ENCODE measurements around the gene CCL4L2.
A peak's percentile ranks its signal among the peaks of the same experiment; 100 is the strongest.
"Not testable (repeated sequence)": the region's sequence is repeated elsewhere in the genome, so short reads cannot be mapped to it uniquely, and the experiment has no call there.

The CCL4L2 gene

GRCh38 chr17:36210439-36211211 is at the start of gene CCL4L2:
CCL4L2 (plus strand) TSS chr17:36211063.
- H3K4me3 ChIP-seq, result peak within 1 kb of the TSS; percentile 16 to 58 (median 44); a peak in 18 of 20 replicates
- H3K4me2 ChIP-seq, result peak within 1 kb of the TSS; percentile 81 to 95 (median 93)
- not testable (repeated sequence) for H4K20me1 ChIP-seq; H3K9me3 ChIP-seq (replicated peaks in 1 of 11); H3K27me3 ChIP-seq; H3K36me3 ChIP-seq
- peak within 1 kb of the TSS; percentile 61 to 92 (median 82); a peak in 21 of 22 replicates for H3K27ac ChIP-seq
- H3K4me1 ChIP-seq, result peaks cover 60 to 86% (median 84%) of the 10 kb centered on the region in 10 experiments
- peak within 1 kb of the TSS; percentile 55 to 82 (median 73); a peak in 21 of 22 replicates for H3K9ac ChIP-seq
- peak in 8 of 11 experiments; percentile 61 to 92 (median 71); a peak in 14 of 22 replicates for TF ChIP-seq Cebpa-rat (IDR thresholded peaks at IDR 0.05)

DNA sequence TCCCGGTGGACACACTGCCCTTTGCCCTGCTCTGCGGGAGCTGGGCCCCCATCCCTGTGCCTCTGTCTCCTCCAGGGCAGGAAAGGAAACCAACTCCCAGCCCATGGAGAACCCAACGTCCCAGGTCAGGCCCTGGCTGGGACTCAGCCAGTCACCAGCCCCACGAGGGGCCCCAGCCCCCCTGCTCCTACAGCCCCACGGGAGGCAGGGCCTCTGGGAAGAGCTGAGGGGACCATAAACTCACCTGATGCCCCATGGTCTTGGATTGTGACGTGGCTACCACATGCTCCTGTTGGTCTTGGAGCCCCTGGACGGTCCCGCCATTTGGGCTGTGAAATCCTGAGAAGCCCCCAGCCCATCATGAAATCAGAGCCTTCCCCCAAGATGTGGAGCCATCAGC is 42.0 kb upstream of the CCL4L2 start:
- H3K27me3 ChIP-seq; H3K9me3 ChIP-seq (replicated peaks in 1 of 11); H3K27ac ChIP-seq; H3K9ac ChIP-seq; H3K4me2 ChIP-seq; H4K20me1 ChIP-seq; H3K36me3 ChIP-seq; H3K4me1 ChIP-seq; H3K4me3 ChIP-seq: not testable (repeated sequence)

GRCh38 chr17:36176536-36176935 is 34.3 kb upstream of the CCL4L2 start, which contains the start of gene TBC1D3B:
TBC1D3B (minus strand) TSS chr17:36176636; CDS start chr17:36175050, 1,586 bp downstream.
- not testable (repeated sequence) for H3K27ac ChIP-seq; H3K9me3 ChIP-seq (replicated peaks in 1 of 11); H3K4me3 ChIP-seq

DNA sequence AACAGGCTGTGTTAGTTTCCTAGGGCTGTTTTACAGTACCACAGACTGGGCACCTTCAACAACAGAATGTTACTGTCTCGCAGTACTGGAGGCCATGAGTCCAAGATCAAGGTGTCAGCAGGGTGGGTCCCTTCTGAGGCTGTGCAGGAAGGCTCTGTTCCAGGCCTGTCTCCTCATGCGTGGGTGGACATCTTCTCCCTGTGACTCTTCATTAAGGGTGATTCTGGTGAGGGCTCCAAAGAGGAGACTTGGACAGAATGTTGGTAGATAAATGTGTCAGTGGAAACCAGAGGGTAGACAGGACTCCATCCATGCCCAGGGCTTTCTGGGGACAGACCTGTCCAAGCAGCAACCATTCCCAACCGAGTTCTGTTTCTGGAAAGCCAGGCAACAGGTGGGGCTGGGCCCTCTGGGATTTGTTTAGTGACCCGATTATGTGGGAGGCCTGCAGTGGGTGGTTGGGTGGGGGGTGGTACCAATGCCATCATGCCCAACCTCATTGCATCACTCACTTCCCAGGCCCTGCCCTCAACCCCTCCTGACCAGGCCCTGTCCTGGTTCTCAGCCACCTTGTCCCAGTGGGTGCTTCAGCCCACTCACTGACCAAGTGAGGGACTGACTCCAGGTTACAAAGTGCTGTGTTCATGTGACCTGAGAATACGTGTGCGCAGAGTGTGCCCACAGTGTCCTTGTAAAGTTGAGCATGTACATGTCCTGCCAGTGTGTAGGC is 29.3 kb upstream of the CCL4L2 start:
- H3K9ac ChIP-seq; H3K9me3 ChIP-seq (replicated peaks in 1 of 11); H3K4me3 ChIP-seq; H3K27ac ChIP-seq; H4K20me1 ChIP-seq: not testable (repeated sequence)
- peak overlapping the region in 10 of 11 experiments; percentile 78 to 98 (median 92); a peak in 18 of 22 replicates for H3K4me2 ChIP-seq
- peaks cover 0 to 31% (median 19%) of the 10 kb centered on the region in 11 experiments; a peak in 14 of 22 replicates for H3K27me3 ChIP-seq
- H3K36me3 ChIP-seq, result peaks cover 0 to 13% (median 9%) of the 10 kb centered on the region in 11 experiments; a peak in 12 of 22 replicates
- H3K4me1 ChIP-seq, result peaks cover 5 to 43% (median 38%) of the 10 kb centered on the region in 10 experiments; a peak in 19 of 20 replicates

More at GRCh38 chr17:36176536-36176935, 34.3 kb upstream of the CCL4L2 start, which contains the start of gene TBC1D3B:
- not testable (repeated sequence) for H3K4me1 ChIP-seq, H3K9ac ChIP-seq, H4K20me1 ChIP-seq, H3K4me2 ChIP-seq, H3K36me3 ChIP-seq, H3K27me3 ChIP-seq

GRCh38 chr17:36182176-36183000 is 28.5 kb upstream of the CCL4L2 start:
- no peak for TF ChIP-seq Cebpa-rat (IDR thresholded peaks at IDR 0.05)
- Histone ChIP-seq H3K4me3 (peak overlapping the region; percentile 61 to 89 (median 82)), H3K27ac (peak overlapping the region; percentile 89 to 99 (median 97)), H3K4me2 (peak overlapping the region; percentile 78 to 98 (median 93)), H3K9ac (peak overlapping the region; percentile 91 to 100 (median 97)), H3K4me1 (peaks cover 9 to 51% (median 46%) of the 10 kb centered on the region in 10 experiments), H3K36me3 (peaks cover 0 to 15% (median 9%) of the 10 kb centered on the region in 11 experiments; a peak in 12 of 22 replicates), H4K20me1 (no peaks in the 10 kb centered on the region), H3K9me3 (replicated peaks in 1 of 11) (no peaks in the 10 kb centered on the region), H3K27me3 (peaks cover 0 to 31% (median 19%) of the 10 kb centered on the region in 11 experiments; a peak in 14 of 22 replicates)

DNA sequence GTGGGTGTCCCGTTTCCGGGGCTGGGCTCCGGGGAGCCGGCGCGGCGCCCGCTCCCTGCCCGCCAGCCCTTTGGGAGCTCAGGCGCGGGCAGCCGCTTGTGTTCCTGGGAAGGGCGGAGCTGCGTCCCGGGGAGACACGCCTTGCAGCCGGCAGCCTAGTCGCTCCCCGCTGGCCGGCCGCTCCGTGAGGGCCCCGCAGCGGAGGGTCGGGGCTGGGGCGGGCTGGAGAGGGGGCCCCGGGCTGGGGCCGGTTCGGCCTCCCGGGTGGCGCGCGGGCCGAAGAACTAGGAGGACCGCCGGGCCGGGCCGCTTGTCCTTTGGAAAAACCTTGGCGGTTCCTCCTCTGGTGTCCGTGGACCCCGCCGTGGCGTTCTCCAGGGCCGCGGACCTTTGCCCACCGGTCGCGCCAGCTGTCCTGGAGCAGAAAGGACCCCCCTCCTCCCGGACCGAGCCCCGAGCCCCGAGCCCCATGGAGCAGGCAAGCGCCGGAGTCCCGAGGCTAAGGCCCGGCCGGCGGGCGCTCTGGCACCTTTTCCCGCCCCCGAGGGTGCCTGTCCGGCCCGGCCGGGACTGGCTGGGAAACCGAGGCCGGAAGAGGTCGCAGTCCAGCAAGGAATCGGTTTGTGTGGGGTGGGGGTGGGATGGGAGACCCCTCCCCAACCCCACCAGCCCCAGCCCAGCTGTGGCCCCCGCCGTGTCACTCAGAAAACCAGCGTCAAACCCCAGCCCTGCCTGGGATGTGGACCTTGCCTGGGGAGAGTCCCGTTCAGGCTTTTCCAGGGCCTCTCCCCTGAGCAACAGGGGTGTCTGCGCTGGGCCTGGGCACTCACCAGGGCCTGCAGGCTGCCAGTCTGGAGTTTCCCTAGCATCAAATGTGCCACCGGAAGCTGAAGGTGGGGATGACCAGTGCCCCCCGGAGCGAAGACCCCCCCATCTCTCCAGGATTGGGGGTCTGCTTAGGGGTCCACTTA is 27.6 kb upstream of the CCL4L2 start:
- Histone ChIP-seq H3K4me3 (peak overlapping the region; percentile 61 to 89 (median 82)), H3K9ac (peak overlapping the region; percentile 91 to 100 (median 97)), H3K4me2 (peak overlapping the region; percentile 78 to 98 (median 93))

DNA sequence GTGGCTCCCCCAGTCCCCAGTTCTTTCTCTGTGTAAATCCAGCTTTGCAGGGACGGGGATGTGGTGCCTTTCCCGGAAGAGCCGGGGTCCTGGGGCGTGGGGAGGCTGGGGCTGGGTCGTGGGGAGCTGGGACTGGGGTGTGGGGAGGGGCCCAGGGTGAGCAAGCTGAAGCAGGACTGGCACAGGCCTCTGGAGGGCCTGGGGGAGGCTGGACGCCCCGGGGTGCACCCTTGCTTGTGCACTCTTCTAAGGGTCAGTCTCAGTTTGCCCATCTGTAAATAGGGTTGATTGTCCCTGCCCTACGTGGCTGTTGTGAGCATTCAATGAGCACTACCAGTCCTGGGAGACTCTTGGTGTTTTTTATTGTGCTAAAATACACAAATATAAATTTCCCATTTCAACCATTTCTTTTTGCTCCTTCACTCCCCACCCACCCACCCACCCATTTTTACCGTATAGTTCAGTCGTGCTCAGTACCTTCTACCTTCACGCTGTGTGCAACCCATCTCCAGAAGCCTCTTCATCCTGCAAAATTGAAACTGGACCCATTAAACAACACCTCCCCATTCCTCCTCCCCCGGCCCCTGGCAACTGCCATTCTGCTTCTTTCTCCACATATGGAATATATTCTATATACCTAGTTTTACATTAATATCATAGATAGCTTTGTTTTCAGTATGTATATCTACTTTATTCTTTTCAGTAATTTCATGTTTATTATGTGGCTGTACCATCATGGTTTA is 26.7 kb upstream of the CCL4L2 start:
- Histone ChIP-seq H3K9ac (peak overlapping the region; percentile 91 to 100 (median 97); a peak in 21 of 22 replicates), H3K4me1 (peaks cover 25 to 65% (median 61%) of the 10 kb centered on the region in 10 experiments), H3K4me3 (peak overlapping the region in 9 of 10 experiments; percentile 72 to 89 (median 83); a peak in 19 of 20 replicates), H3K36me3 (peaks cover 0 to 15% (median 9%) of the 10 kb centered on the region in 11 experiments; a peak in 12 of 22 replicates), H3K9me3 (replicated peaks in 1 of 11) (no peaks in the 10 kb centered on the region), H3K27ac (peak overlapping the region; percentile 89 to 99 (median 98); a peak in 21 of 22 replicates), H3K4me2 (peak overlapping the region; percentile 78 to 98 (median 93)), H3K27me3 (peaks cover 0 to 31% (median 19%) of the 10 kb centered on the region in 11 experiments; a peak in 14 of 22 replicates), H4K20me1 (no peaks in the 10 kb centered on the region)
- no peak for TF ChIP-seq Cebpa-rat (IDR thresholded peaks at IDR 0.05)

More for the DNA sequence above, 27.6 kb upstream of the CCL4L2 start:
- Histone ChIP-seq H3K27ac (peak overlapping the region; percentile 89 to 99 (median 97)), H3K27me3 (peaks cover 0 to 31% (median 19%) of the 10 kb centered on the region in 11 experiments; a peak in 14 of 22 replicates), H3K4me1 (peaks cover 18 to 60% (median 55%) of the 10 kb centered on the region in 10 experiments), H4K20me1 (no peaks in the 10 kb centered on the region), H3K36me3 (peaks cover 0 to 15% (median 9%) of the 10 kb centered on the region in 11 experiments; a peak in 12 of 22 replicates), H3K9me3 (replicated peaks in 1 of 11) (no peaks in the 10 kb centered on the region)
- TF ChIP-seq Cebpa-rat (IDR thresholded peaks at IDR 0.05), result no peak
